Liver (tissue), 9 donors: ENCODE results near the gene TFDP1. TPM values are rescaled to one million over a fixed set of nuclear protein-coding genes. Genes with fewer than 3 reads are reported as not detected.

ENCODE experiments used
- DNase-seq: peaks from one replicate; pipeline ENCODE4 v3.0.0-alpha.2; 2017; ENCODE audit warnings: low spot score
- H3K27ac ChIP-seq, 2 donors: one replicate each; pipeline ENCODE4 v1.7.0; 2013; ENCODE audit warnings: inconsistent platforms in 2 of 2, low read length in 2 of 2, control low read depth in 1 of 2, low read depth in 1 of 2, mild to moderate bottlenecking in 1 of 2
- H3K27me3 ChIP-seq, 4 donors: one replicate each; pipeline versions ENCODE4 v1.6.1 to v1.7.0; 2013; ENCODE audit warnings: low read length in 3 of 4, inconsistent platforms in 1 of 4, mild to moderate bottlenecking in 1 of 4, moderate library complexity in 1 of 4; ENCODE audit not compliant: control insufficient read depth in 4 of 4, insufficient read depth in 4 of 4
- H3K36me3 ChIP-seq, 4 donors: one replicate each; pipeline versions ENCODE4 v1.6.1 to v1.7.0; 2013; ENCODE audit warnings: low read length in 3 of 4, mild to moderate bottlenecking in 3 of 4, low read depth in 1 of 4, moderate library complexity in 1 of 4; ENCODE audit not compliant: control insufficient read depth in 4 of 4, insufficient read depth in 3 of 4
- H3K4me1 ChIP-seq, 4 donors: one replicate each; pipeline versions ENCODE4 v1.6.1 to v1.7.0; 2013; ENCODE audit warnings: low read length in 3 of 4, mild to moderate bottlenecking in 3 of 4, moderate library complexity in 1 of 4; ENCODE audit not compliant: control insufficient read depth in 4 of 4, insufficient read depth in 4 of 4
- H3K4me3 ChIP-seq, 3 donors: one replicate each; pipeline versions ENCODE4 v1.6.1 to v1.7.0; 2013; ENCODE audit warnings: low read length in 3 of 3, control low read depth in 1 of 3, low read depth in 1 of 3, mild to moderate bottlenecking in 1 of 3
- H3K9ac ChIP-seq, 2 donors: one replicate each; pipeline ENCODE4 v1.7.0; 2013; ENCODE audit warnings: low read length in 2 of 2, mild to moderate bottlenecking in 2 of 2, moderate library complexity in 2 of 2, control low read depth in 1 of 2, low read depth in 1 of 2
- H3K9me3 ChIP-seq, 4 donors: one replicate each; pipeline versions ENCODE4 v1.6.1 to v1.7.0; 2013; ENCODE audit warnings: low read length in 3 of 4; ENCODE audit not compliant: control insufficient read depth in 4 of 4
- ATF3 ChIP-seq: IDR thresholded peaks from 2 replicates; pipeline ENCODE4 v1.6.1; 2016; ENCODE audit warnings: antibody characterized with exemption
- EGR1 ChIP-seq, 2 donors: IDR thresholded peaks; 2 replicates each; pipeline ENCODE4 v1.6.1; 2016 to 2018; ENCODE audit warnings: antibody characterized with exemption in 2 of 2, low read depth in 2 of 2
- FOXA1 ChIP-seq: IDR thresholded peaks from 2 replicates; pipeline ENCODE4 v1.6.1; 2016; ENCODE audit warnings: antibody characterized with exemption
- FOXA2 ChIP-seq: IDR thresholded peaks from 2 replicates; pipeline ENCODE4 v1.6.1; 2016; ENCODE audit warnings: antibody characterized with exemption
- GABPA ChIP-seq, 2 donors: IDR thresholded peaks in 1 of 2; conservative IDR thresholded peaks in 1 of 2; 2 replicates each; pipeline ENCODE4 v1.6.1; 2016; ENCODE audit warnings: antibody characterized with exemption in 2 of 2, mild to moderate bottlenecking in 1 of 2, moderate library complexity in 1 of 2
- HNF4A ChIP-seq, 2 donors: conservative IDR thresholded peaks; 2 replicates each; pipeline ENCODE4 v1.6.1; 2016; ENCODE audit warnings: antibody characterized with exemption in 2 of 2, mild to moderate bottlenecking in 2 of 2
- HNF4G ChIP-seq: IDR thresholded peaks from 2 replicates; pipeline ENCODE4 v1.6.1; 2016; ENCODE audit warnings: antibody characterized with exemption
- JUND ChIP-seq, 2 donors: IDR thresholded peaks; 2 replicates each; pipeline ENCODE4 v1.6.1; 2016; ENCODE audit warnings: antibody characterized with exemption in 2 of 2
- MAX ChIP-seq: IDR thresholded peaks from 2 replicates; pipeline ENCODE4 v1.6.1; 2016; ENCODE audit warnings: antibody characterized with exemption
- NR2F2 ChIP-seq: IDR thresholded peaks from 2 replicates; pipeline ENCODE4 v1.6.1; 2016; ENCODE audit warnings: antibody characterized with exemption
- RAD21 ChIP-seq, 2 donors: IDR thresholded peaks; 2 replicates each; pipeline ENCODE4 v1.6.1; 2016; ENCODE audit warnings: antibody characterized with exemption in 2 of 2, mild to moderate bottlenecking in 2 of 2
- REST ChIP-seq: IDR thresholded peaks from 2 replicates; pipeline ENCODE4 v1.6.1; 2016; ENCODE audit warnings: antibody characterized with exemption, mild to moderate bottlenecking
- RXRA ChIP-seq, 2 donors: IDR thresholded peaks; 2 replicates each; pipeline ENCODE4 v1.6.1; 2017 to 2018; ENCODE audit warnings: antibody characterized with exemption in 2 of 2, mild to moderate bottlenecking in 1 of 2
- SP1 ChIP-seq: IDR thresholded peaks from 2 replicates; pipeline ENCODE4 v1.6.1; 2018; ENCODE audit warnings: antibody characterized with exemption, mild to moderate bottlenecking
- TAF1 ChIP-seq: conservative IDR thresholded peaks from 2 replicates; pipeline ENCODE4 v1.6.1; 2016; ENCODE audit warnings: antibody characterized with exemption, mild to moderate bottlenecking
- YY1 ChIP-seq: IDR thresholded peaks from 2 replicates; pipeline ENCODE4 v1.6.1; 2016; ENCODE audit warnings: antibody characterized with exemption, mild to moderate bottlenecking
- ZBTB33 ChIP-seq: IDR thresholded peaks from 2 replicates; pipeline ENCODE4 v1.6.1; 2016; ENCODE audit warnings: antibody characterized with exemption
- WGBS: extraction: QIAGEN DNeasy Blood & Tissue Kit; methylation state at CpG from one replicate; pipeline ENCODE4 v1.1.7; 2013; 5-methylcytosine and 5-hydroxymethylcytosine counted together
- polyA plus RNA-seq, 2 donors: library from polyadenylated mRNA; stranded (reverse) in 1 of 2; unstranded in 1 of 2; fragments of 200-250 nt in 1 of 2; fragments of >200 nt in 1 of 2; fragmentation: Nextera tagmentation in 1 of 2; extraction: Ambion mirVana in 1 of 2; gene quantifications; one replicate each; pipeline versions ENCODE4 v1.2.1 to v1.2.3, GENCODE V29; 2013 to 2015
- total RNA-seq, 2 donors: library from RNA; depleted of rRNA; stranded (reverse); fragments of >200 nt; gene quantifications; one replicate each; pipeline ENCODE4 v1.2.3, GENCODE V29; 2014
- TF ChIP-seq, protein P1 (sequence below): fragments of 150-350 bp; IDR thresholded peaks from 2 replicates; pipeline ENCODE4 v1.5.1; 2017; ENCODE audit warnings: improper control_type of control experiment, low read depth, low read length; ENCODE audit not compliant: missing input control
- donor health status: healthy.
- donor health status: healthy.
- donor health status: healthy.
- donor health status: healthy.
- donor health status: healthy.

Gene TFDP1
- total and polyA plus RNA-seq, 4 donors, result 9.9 to 140 (median 17.8) TPM

DNA sequence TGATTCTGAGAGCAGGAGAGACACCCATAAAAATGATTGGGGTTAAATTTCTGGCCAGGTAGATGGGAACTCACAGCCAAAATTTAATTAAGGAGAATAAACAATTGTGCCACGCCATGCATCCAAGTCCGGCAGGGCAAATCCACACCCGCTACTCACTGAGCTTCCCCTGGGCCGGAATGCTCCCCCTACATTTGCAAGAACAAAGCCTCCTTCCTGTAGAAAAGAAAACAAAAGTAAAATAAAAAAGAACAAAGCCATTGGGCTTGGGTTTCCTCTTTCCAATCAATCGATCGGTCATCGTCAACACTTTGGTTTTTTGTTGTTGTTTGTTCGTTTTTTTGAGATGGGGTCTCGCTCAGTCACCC, 30.2 kb upstream of the TFDP1 start:
- no peak overlapping the region for H3K27ac ChIP-seq
- no peak for TF ChIP-seq ATF3
- no peak for TF ChIP-seq HNF4G
- TF ChIP-seq EGR1 (IDR thresholded peaks at IDR 0.05; ENCODE audit: low read depth in 2 of 2), result no peak
- no peak for TF ChIP-seq ZBTB33
- TF ChIP-seq SP1, result no peak
- TF ChIP-seq NR2F2, result no peak
- TF ChIP-seq JUND (IDR thresholded peaks at IDR 0.05), result no peak
- no peak for TF ChIP-seq YY1
- no peak for TF ChIP-seq HNF4A (conservative IDR thresholded peaks at IDR 0.05)
- TF ChIP-seq MAX, result no peak
- no peak for TF ChIP-seq REST
- TF ChIP-seq GABPA (IDR thresholded peaks at IDR 0.05 in 1 of 2, conservative IDR thresholded peaks at IDR 0.05 in 1 of 2), result no peak
- TF ChIP-seq RAD21 (IDR thresholded peaks at IDR 0.05), result no peak
- TF ChIP-seq, protein P1, sequence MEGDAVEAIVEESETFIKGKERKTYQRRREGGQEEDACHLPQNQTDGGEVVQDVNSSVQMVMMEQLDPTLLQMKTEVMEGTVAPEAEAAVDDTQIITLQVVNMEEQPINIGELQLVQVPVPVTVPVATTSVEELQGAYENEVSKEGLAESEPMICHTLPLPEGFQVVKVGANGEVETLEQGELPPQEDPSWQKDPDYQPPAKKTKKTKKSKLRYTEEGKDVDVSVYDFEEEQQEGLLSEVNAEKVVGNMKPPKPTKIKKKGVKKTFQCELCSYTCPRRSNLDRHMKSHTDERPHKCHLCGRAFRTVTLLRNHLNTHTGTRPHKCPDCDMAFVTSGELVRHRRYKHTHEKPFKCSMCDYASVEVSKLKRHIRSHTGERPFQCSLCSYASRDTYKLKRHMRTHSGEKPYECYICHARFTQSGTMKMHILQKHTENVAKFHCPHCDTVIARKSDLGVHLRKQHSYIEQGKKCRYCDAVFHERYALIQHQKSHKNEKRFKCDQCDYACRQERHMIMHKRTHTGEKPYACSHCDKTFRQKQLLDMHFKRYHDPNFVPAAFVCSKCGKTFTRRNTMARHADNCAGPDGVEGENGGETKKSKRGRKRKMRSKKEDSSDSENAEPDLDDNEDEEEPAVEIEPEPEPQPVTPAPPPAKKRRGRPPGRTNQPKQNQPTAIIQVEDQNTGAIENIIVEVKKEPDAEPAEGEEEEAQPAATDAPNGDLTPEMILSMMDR, result no peak
- TF ChIP-seq FOXA2, result no peak
- no peak for TF ChIP-seq FOXA1
- H3K36me3 ChIP-seq, result peaks cover 0 to 4% (median 2%) of the 10 kb centered on the region in 4 donors
- no peaks in the 10 kb centered on the region for H3K27me3 ChIP-seq
- H3K4me3 ChIP-seq, result no peak overlapping the region
- no peaks in the 10 kb centered on the region for H3K4me1 ChIP-seq
- WGBS, result 91% methylated on average over 9 of the region's 9 CpGs
- no peak for DNase-seq
- no peak overlapping the region for H3K9ac ChIP-seq
- H3K9me3 ChIP-seq, result no peaks in the 10 kb centered on the region

DNA sequence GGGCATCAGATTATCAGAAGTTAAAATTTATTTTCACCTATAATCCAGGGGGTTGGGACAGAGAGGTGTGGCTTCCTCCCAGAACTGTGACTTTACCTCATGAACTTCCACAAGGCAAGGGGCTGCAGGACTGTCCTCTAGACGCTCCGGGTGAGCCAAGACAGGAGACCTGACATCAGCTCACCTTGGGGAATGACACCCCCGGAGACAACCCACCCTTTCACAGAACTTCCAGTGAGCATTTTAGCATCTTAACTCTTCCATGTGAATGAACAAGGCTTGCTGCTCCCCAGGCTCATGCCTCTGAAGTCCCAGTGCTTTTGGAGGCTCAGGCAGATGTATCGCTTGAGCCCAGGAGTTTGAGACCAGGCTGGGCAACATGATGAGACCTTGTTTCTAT, 29.4 kb upstream of the TFDP1 start:
- Histone ChIP-seq H3K36me3 (peaks cover 0 to 4% (median 2%) of the 10 kb centered on the region in 4 donors), H3K9ac (no peak overlapping the region), H3K4me3 (no peak overlapping the region), H3K9me3 (no peaks in the 10 kb centered on the region), H3K27me3 (no peaks in the 10 kb centered on the region), H3K27ac (no peak overlapping the region), H3K4me1 (no peaks in the 10 kb centered on the region)
- WGBS, result 95% methylated on average over 4 of the region's 4 CpGs
- TF ChIP-seq ATF3 (no peak), TAF1 (no peak), FOXA2 (no peak), RAD21 (IDR thresholded peaks at IDR 0.05) (no peak), REST (no peak), HNF4G (no peak), HNF4A (conservative IDR thresholded peaks at IDR 0.05) (no peak), RXRA (IDR thresholded peaks at IDR 0.05) (no peak)
- TF ChIP-seq, protein P1, result no peak
- DNase-seq, result no peak
